Right lobe of liver (tissue), 6 donors: ENCODE data around the gene CACYBP. TPM values are rescaled to one million over a fixed set of nuclear protein-coding genes. Genes with fewer than 3 reads are reported as not detected.

Experiments
- ATAC-seq, 4 donors: fragments of 200-7000 bp; cut with Tn5 transposase; one replicate each; pipeline ENCODE4 v1.9.1; 2020; ENCODE audit warnings: mild to moderate bottlenecking in 4 of 4, moderate library complexity in 4 of 4
- DNase-seq, 3 donors: peaks; one replicate each; pipeline ENCODE4 v3.0.0-alpha.2; 2020
- H3K27ac ChIP-seq, 3 donors: fragments of 200-600 bp; one replicate each; pipeline ENCODE4 v1.8.0; 2022
- H3K27me3 ChIP-seq, 2 donors: fragments of 200-600 bp; one replicate each; pipeline ENCODE4 v1.8.0; 2022
- H3K36me3 ChIP-seq, 4 donors: fragments of 200-600 bp; sonication (generic) in 1 of 4; one replicate each; pipeline versions ENCODE4 v1.5.1 to v1.8.0; 2017 to 2022; ENCODE audit warnings: control low read depth in 1 of 4
- H3K4me1 ChIP-seq, 4 donors: fragments of 200-600 bp; sonication (generic) in 1 of 4; one replicate each; pipeline versions ENCODE4 v1.5.1 to v1.8.0; 2017 to 2022; ENCODE audit warnings: control low read depth in 1 of 4
- H3K4me3 ChIP-seq, 3 donors: fragments of 200-600 bp; one replicate each; pipeline ENCODE4 v1.8.0; 2022
- H3K9me3 ChIP-seq, 4 donors: fragments of 200-600 bp; sonication (generic) in 1 of 4; one replicate each; pipeline versions ENCODE4 v1.5.1 to v1.8.0; 2017 to 2022; ENCODE audit warnings: control low read depth in 1 of 4
- POLR2A ChIP-seq: fragments of 450-650 bp; IDR thresholded peaks from one replicate; pipeline ENCODE4 v1.6.1; 2017; ENCODE audit warnings: antibody characterized with exemption, mild to moderate bottlenecking
- WGBS: methylation state at CpG from one replicate; pipeline ENCODE4 v1.1.6; 2018; ENCODE audit warnings: low coverage, low lambda C conversion rate; ENCODE audit not compliant: insufficient coverage; ENCODE audit errors: missing lambda C conversion rate; 5-methylcytosine and 5-hydroxymethylcytosine counted together
- intact Hi-C, 2 donors: fragments of 100-400 bp; cut with DNase I; formaldehyde crosslinking; loops; one replicate each; pipeline versions ENCODE4 v1.11.2 to v1.14.1; 2022
- small RNA-seq, 2 experiments: library from RNA; depleted of rRNA; stranded (forward); fragments of <200 nt; gene quantifications; one replicate each; pipeline ENCODE3, GENCODE V24; 2016
- total RNA-seq, 6 experiments: library from RNA; depleted of rRNA in 2 of 6; stranded (reverse); fragments of >200 nt in 2 of 6; fragmentation: NEBNext Ultra II Directional in 3 of 6; extraction: Animal tissue kit (Norgen Biotek cat#: 25700) in 3 of 6; gene quantifications; one replicate each; pipeline versions ENCODE4 v1.1.0 to v1.2.4, GENCODE V29; 2016 to 2023
- TF ChIP-seq, protein P1 (sequence below), 4 donors: fragments of 200-600 bp in 3 of 4; fragments of 450-650 bp in 1 of 4; IDR thresholded peaks; one replicate each; pipeline versions ENCODE4 v1.5.1 to v1.8.0; 2016 to 2022; ENCODE audit warnings: antibody characterized with exemption in 4 of 4, mild to moderate bottlenecking in 2 of 4
- donor health status: DM: no; HTN: yes; CAD: no.
- donor health status: DM: no; HTN: no; CAD: no.
- donor health status: DM: no; HTN: no; CAD: no.
- donor health status: DM: no; HTN: yes; CAD: no.
- donor health status: DM: no; HTN: yes; CAD: no.

CACYBP gene
- total RNA-seq, 6 experiments from 2014 or later: 20.3 to 60.0 (median 31.2) TPM

DNA sequence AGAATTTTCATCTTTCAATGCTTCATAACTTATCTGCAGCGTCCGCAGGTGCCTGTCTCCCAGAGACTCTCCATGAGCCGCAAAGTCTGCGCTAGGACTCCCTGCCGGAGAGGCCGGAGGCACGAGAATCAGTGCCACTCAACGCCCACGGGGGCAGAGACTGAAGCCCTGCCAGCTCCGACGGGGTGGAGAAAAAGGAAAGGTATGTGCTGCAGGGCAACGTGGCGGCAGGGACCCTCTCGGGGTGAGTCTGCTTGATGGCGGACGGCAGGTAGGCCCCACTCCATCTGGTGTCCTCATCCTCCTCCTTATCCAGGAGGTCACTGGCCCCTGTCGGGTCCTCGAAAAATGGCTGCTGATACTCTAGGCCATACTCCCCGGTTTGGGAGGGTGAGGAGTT, 45.4 kb downstream of the CACYBP start:
- no peak for DNase-seq
- H3K36me3 ChIP-seq: no peaks in the 10 kb centered on the region
- WGBS: 91% methylated on average over 10 of the region's 19 CpGs
- TF ChIP-seq POLR2A: no peak
- TF ChIP-seq, protein P1, sequence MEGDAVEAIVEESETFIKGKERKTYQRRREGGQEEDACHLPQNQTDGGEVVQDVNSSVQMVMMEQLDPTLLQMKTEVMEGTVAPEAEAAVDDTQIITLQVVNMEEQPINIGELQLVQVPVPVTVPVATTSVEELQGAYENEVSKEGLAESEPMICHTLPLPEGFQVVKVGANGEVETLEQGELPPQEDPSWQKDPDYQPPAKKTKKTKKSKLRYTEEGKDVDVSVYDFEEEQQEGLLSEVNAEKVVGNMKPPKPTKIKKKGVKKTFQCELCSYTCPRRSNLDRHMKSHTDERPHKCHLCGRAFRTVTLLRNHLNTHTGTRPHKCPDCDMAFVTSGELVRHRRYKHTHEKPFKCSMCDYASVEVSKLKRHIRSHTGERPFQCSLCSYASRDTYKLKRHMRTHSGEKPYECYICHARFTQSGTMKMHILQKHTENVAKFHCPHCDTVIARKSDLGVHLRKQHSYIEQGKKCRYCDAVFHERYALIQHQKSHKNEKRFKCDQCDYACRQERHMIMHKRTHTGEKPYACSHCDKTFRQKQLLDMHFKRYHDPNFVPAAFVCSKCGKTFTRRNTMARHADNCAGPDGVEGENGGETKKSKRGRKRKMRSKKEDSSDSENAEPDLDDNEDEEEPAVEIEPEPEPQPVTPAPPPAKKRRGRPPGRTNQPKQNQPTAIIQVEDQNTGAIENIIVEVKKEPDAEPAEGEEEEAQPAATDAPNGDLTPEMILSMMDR (IDR thresholded peaks at IDR 0.05): no peak
- no peak overlapping the region for H3K27ac ChIP-seq
- no peak for ATAC-seq
- H3K27me3 ChIP-seq: no peaks in the 10 kb centered on the region
- intact Hi-C loops: no loop called here
- no peaks in the 10 kb centered on the region for H3K9me3 ChIP-seq
- H3K4me3 ChIP-seq: no peak overlapping the region
- no peaks in the 10 kb centered on the region for H3K4me1 ChIP-seq

DNA sequence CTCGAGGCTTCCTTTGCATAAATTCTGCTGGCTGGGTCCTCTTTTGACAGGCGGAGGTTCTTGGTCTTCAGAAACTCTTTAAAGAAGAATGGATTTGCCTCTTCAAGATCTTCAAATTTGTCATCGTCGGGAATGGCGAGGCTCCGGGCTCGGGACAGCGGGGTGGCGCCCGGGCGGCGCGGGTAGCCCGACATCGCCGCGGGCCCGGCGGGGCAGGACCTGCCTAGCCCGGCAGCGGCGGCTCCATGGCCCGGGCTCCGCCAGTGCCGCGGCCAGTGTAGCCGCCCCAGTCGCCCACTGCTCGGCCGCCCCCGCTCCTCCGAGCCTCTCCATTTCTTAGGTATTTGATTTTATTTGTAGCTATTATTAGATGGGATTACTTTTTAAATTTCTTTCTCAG, 45.8 kb downstream of the CACYBP start:
- WGBS: 92% methylated on average over 8 of the region's 32 CpGs
- TF ChIP-seq, protein P1 (IDR thresholded peaks at IDR 0.05): no peak
- no peak for TF ChIP-seq POLR2A
- no peaks in the 10 kb centered on the region for H3K27me3 ChIP-seq
- no peaks in the 10 kb centered on the region for H3K9me3 ChIP-seq
- no peaks in the 10 kb centered on the region for H3K36me3 ChIP-seq
- intact Hi-C loops: no loop called here
- H3K27ac ChIP-seq: no peak overlapping the region
- no peak for DNase-seq
- ATAC-seq: peak in 1 of 4 donors; percentile 25
- H3K4me3 ChIP-seq: no peak overlapping the region
- H3K4me1 ChIP-seq: no peaks in the 10 kb centered on the region

DNA sequence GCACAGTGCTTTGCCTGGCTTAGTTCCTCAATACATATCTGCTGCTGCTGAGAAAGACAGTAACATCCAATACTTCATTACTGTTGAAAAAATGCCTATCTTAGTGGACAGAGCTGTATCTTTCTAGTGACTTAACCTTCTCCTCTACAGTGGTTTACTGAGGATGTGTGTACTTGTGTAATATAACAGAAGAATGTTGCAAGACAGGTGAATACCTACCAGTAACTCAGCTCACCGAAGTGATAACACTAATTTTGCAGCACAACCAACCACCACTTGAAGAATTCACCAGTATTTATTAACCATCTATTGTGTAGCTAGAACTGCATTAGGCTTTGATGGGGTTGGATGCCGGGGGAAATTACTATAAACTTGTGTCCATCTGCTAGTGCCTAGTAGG, 51.2 kb downstream of the CACYBP start:
- Histone ChIP-seq H3K4me3 (no peak overlapping the region), H3K9me3 (no peaks in the 10 kb centered on the region), H3K4me1 (no peaks in the 10 kb centered on the region), H3K27me3 (no peaks in the 10 kb centered on the region), H3K36me3 (no peaks in the 10 kb centered on the region), H3K27ac (no peak overlapping the region)
- intact Hi-C loops: no loop called here
- no peak for TF ChIP-seq POLR2A
- TF ChIP-seq, protein P1 (IDR thresholded peaks at IDR 0.05): no peak
- DNase-seq (no peak), ATAC-seq (peak in 1 of 4 donors; percentile 24)
- 64% methylated on average over 2 of the region's 2 CpGs for whole genome bisulfite sequencing

DNA sequence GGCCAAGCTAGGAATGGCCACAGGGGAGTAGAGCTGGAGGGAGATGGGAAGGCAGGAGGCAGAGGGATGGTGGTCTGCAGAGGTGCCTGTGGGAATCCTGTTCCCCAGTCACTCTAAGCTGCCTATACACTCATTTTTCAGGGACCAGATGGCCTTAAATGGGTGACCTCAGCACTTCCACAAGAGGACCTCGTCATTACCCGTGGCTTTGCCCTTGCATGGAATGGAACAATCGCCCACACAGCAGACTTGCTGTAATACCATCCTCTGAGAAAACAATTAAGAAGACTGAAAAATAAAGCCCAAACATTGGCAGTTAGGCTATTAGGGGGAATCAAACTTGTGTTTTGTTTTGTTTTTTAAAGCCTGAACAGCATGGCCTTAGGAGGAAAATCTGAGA, 55.0 kb downstream of the CACYBP start:
- no peak overlapping the region for H3K4me3 ChIP-seq
- no peaks in the 10 kb centered on the region for H3K36me3 ChIP-seq
- ATAC-seq: no peak
- DNase-seq: no peak
- H3K27me3 ChIP-seq: no peaks in the 10 kb centered on the region
- no peak overlapping the region for H3K27ac ChIP-seq
- no peaks in the 10 kb centered on the region for H3K9me3 ChIP-seq
- 86% methylated on average over 3 of the region's 3 CpGs for WGBS
- intact Hi-C loops: no loop called here
- TF ChIP-seq, protein P1 (IDR thresholded peaks at IDR 0.05): no peak
- TF ChIP-seq POLR2A: no peak
- no peaks in the 10 kb centered on the region for H3K4me1 ChIP-seq

Small RNA genes within 50 kb of the gene (small RNA-seq; reads per million reads assigned to genes)
- gene RF00019 (0 reads per million in 2 experiments), gene RNU6-307P (0 reads per million in 2 experiments)

Other genes with a start within 250 kb of the CACYBP start
- gene MRPS14, start 23.5 kb downstream of the CACYBP start, total RNA-seq: 10 to 100 TPM in 5 of 6 experiments, 1 to 10 TPM in 1; 9.4 to 22.8 (median 18.8) TPM
- under 1 TPM; 0.18 to 0.67 (median 0.41) TPM for gene TNN, start 67.9 kb downstream of the CACYBP start, total RNA-seq
- gene KIAA0040, start 192.8 kb downstream of the CACYBP start, total RNA-seq: 10 to 100 TPM in 1 of 6 experiments, 1 to 10 TPM in 5; 4.6 to 13.5 (median 5.3) TPM